HUES6 (cell line): ENCODE data around the gene GNB1L.
"Not testable (repeated sequence)": the region's sequence is repeated elsewhere in the genome, so short reads cannot be mapped to it uniquely, and the experiment has no call there.

ENCODE experiments used
- H3K27ac ChIP-seq: 2 replicates; pipeline ENCODE4 v1.7.0; 2013; ENCODE audit warnings: low read depth, mild to moderate bottlenecking, low read length, inconsistent platforms
- H3K27me3 ChIP-seq: 2 replicates; pipeline ENCODE4 v1.6.1; 2013; ENCODE audit warnings: low read length; ENCODE audit not compliant: control insufficient read depth, insufficient read depth
- H3K36me3 ChIP-seq: 2 replicates; pipeline ENCODE4 v1.6.1; 2013; ENCODE audit warnings: low read length; ENCODE audit not compliant: control insufficient read depth, insufficient read depth
- H3K4me1 ChIP-seq: 2 replicates; pipeline ENCODE4 v1.6.1; 2013; ENCODE audit warnings: low read length; ENCODE audit not compliant: control insufficient read depth, insufficient read depth
- H3K4me3 ChIP-seq: 2 replicates; pipeline ENCODE4 v1.5.1; 2013; ENCODE audit warnings: low read depth, low read length
- H3K9ac ChIP-seq: one replicate; pipeline ENCODE4 v1.6.1; 2013; ENCODE audit warnings: mild to moderate bottlenecking, low read length
- H3K9me3 ChIP-seq: 2 replicates; pipeline ENCODE4 v1.6.1; 2013; ENCODE audit warnings: low read depth, low read length; ENCODE audit not compliant: control insufficient read depth, insufficient read depth

GNB1L gene

GRCh38 chr22:19786959-19787848 lies 67.5 kb downstream of the GNB1L start:
- Histone ChIP-seq H3K27me3 (no peaks in the 10 kb centered on the region), H3K9ac (no peak overlapping the region), H3K9me3 (no peaks in the 10 kb centered on the region), H3K4me1 (no peaks in the 10 kb centered on the region), H3K27ac (no peak overlapping the region), H3K4me3 (no peak overlapping the region), H3K36me3 (0 out of 2 replicates have a peak, but pooled peaks cover 2% of the 10 kb centered on the region)

DNA sequence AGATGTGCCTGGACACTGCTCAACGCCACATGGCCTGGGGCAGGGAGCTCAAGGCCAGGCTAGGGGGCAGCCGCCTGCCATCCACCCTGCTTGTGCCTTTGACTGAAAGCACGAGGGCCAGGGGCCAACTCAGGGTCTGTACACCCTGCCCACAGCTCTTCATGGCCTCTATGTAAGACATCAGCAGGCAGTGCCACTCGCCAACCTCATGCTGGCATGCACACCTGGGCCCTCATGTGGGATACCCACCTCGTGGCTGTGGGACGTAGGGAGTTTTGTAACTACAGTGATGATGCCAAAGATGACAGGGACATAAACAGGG lies 68.4 kb downstream of the GNB1L start:
- no peaks in the 10 kb centered on the region for H3K27me3 ChIP-seq
- H3K4me3 ChIP-seq: no peak overlapping the region
- no peak overlapping the region for H3K9ac ChIP-seq
- no peaks in the 10 kb centered on the region for H3K4me1 ChIP-seq
- H3K9me3 ChIP-seq: no peaks in the 10 kb centered on the region
- H3K27ac ChIP-seq: no peak overlapping the region
- H3K36me3 ChIP-seq: 0 out of 2 replicates have a peak, but pooled peaks cover 2% of the 10 kb centered on the region

- no peak overlapping the region for H3K27ac ChIP-seq
- no peaks in the 10 kb centered on the region for H3K4me1 ChIP-seq
- H3K36me3 ChIP-seq: 0 out of 2 replicates have a peak, but pooled peaks cover 2% of the 10 kb centered on the region
- H3K9ac ChIP-seq: no peak overlapping the region
- no peaks in the 10 kb centered on the region for H3K27me3 ChIP-seq
- no peaks in the 10 kb centered on the region for H3K9me3 ChIP-seq
- H3K4me3 ChIP-seq: no peak overlapping the region
Observed at GRCh38 chr22:19785461-19786263, 69.0 kb downstream of the GNB1L start.

GRCh38 chr22:19784384-19785175 lies 70.1 kb downstream of the GNB1L start:
- Histone ChIP-seq H3K9ac (no peak overlapping the region), H3K4me3 (no peak overlapping the region), H3K9me3 (no peaks in the 10 kb centered on the region), H3K27me3 (no peaks in the 10 kb centered on the region), H3K4me1 (no peaks in the 10 kb centered on the region), H3K36me3 (0 out of 2 replicates have a peak, but pooled peaks cover 2% of the 10 kb centered on the region), H3K27ac (no peak overlapping the region)

- H3K4me1 ChIP-seq: no peaks in the 10 kb centered on the region
- H3K27ac ChIP-seq: no peak overlapping the region
- no peaks in the 10 kb centered on the region; the same call in 1 of the 2 replicates for H3K27me3 ChIP-seq
- no peak overlapping the region for H3K4me3 ChIP-seq
- H3K36me3 ChIP-seq: 0 out of 2 replicates have a peak, but pooled peaks cover 2% of the 10 kb centered on the region
- H3K9me3 ChIP-seq: no peaks in the 10 kb centered on the region
- H3K9ac ChIP-seq: no peak overlapping the region
Observed at GRCh38 chr22:19783586-19784383, 70.9 kb downstream of the GNB1L start.

GRCh38 chr22:19782533-19782932 lies 72.1 kb downstream of the GNB1L start:
- Histone ChIP-seq H3K27me3 (no peaks in the 10 kb centered on the region; the same call in 1 of the 2 replicates), H3K4me3 (no peak overlapping the region), H3K27ac (no peak overlapping the region), H3K4me1 (no peaks in the 10 kb centered on the region), H3K36me3 (no peaks in the 10 kb centered on the region), H3K9me3 (no peaks in the 10 kb centered on the region), H3K9ac (no peak overlapping the region)

GRCh38 chr22:19779685-19780268 lies 74.9 kb downstream of the GNB1L start:
- no peaks in the 10 kb centered on the region for H3K4me1 ChIP-seq
- H3K9ac ChIP-seq: no peak overlapping the region
- H3K9me3 ChIP-seq: no peaks in the 10 kb centered on the region
- no peaks in the 10 kb centered on the region for H3K36me3 ChIP-seq
- H3K27me3 ChIP-seq: no peaks in the 10 kb centered on the region; the same call in 1 of the 2 replicates
- no peak overlapping the region for H3K4me3 ChIP-seq
- no peak overlapping the region for H3K27ac ChIP-seq

GRCh38 chr22:19779011-19779421 lies 75.7 kb downstream of the GNB1L start:
- H3K27ac ChIP-seq: no peak overlapping the region
- no peaks in the 10 kb centered on the region for H3K36me3 ChIP-seq
- H3K9ac ChIP-seq: no peak overlapping the region
- H3K9me3 ChIP-seq: no peaks in the 10 kb centered on the region
- peaks cover 7% of the 10 kb centered on the region; the same call in 1 of the 2 replicates for H3K27me3 ChIP-seq
- H3K4me3 ChIP-seq: no peak overlapping the region
- no peaks in the 10 kb centered on the region for H3K4me1 ChIP-seq

DNA sequence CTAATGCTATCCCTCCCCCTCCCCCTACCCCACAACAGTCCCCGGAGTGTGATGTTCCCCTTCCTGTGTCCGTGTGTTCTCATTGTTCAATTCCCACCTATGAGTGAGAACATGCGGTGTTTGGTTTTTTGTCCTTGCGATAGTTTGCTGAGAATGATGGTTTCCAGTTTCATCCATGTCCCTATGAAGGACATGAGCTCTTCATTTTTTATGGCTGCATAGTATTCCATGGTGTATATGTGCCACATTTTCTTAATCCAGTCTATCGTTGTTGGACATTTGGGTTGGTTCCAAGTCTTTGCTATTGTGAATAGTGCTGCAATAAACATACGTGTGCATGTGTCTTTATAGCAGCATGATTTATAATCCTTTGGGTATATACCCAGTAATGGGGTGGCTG lies 77.5 kb downstream of the GNB1L start:
- not testable (repeated sequence) for H3K4me3 ChIP-seq, H3K9ac ChIP-seq, H3K9me3 ChIP-seq, H3K27ac ChIP-seq, H3K36me3 ChIP-seq, H3K4me1 ChIP-seq
- H3K27me3 ChIP-seq: peaks cover 17% of the 10 kb centered on the region; the same call in 1 of the 2 replicates
